ENCODE measurements around the gene GCHFR. TPM values are rescaled to one million over a fixed set of nuclear protein-coding genes. Genes with fewer than 3 reads are reported as not detected.

The GCHFR gene
- total RNA-seq, 2 experiments from 2014 or later, result 36.0 to 40.2 TPM

Other genes with a start within 250 kb of the GCHFR start
- 10 to 100 TPM; 28.6 to 29.2 TPM for gene CCDC32, start 199.0 kb upstream of the GCHFR start, total RNA-seq
- 10 to 100 TPM; 12.7 to 13.7 TPM for gene RPUSD2, start 194.8 kb upstream of the GCHFR start, total RNA-seq
- gene KNL1, start 169.8 kb upstream of the GCHFR start, total RNA-seq, result 10 to 100 TPM; 32.8 to 33.1 TPM
- 10 to 100 TPM; 67.1 to 70.0 TPM for gene RAD51, start 68.9 kb upstream of the GCHFR start, total RNA-seq
- gene RMDN3, start 8.8 kb upstream of the GCHFR start, total RNA-seq, result 10 to 100 TPM; 22.6 to 22.7 TPM
- under 1 TPM; 0.39 to 0.43 TPM for gene C15orf62, start 5.9 kb downstream of the GCHFR start, total RNA-seq
- gene ZFYVE19, start 43.0 kb downstream of the GCHFR start, total RNA-seq, result 10 to 100 TPM; 22.8 to 26.1 TPM
- 10 to 100 TPM; 32.5 to 34.5 TPM for gene DNAJC17, start 43.4 kb downstream of the GCHFR start, total RNA-seq
- not detected for gene PPP1R14D, start 64.6 kb downstream of the GCHFR start, total RNA-seq
- gene SPINT1, start 80.0 kb downstream of the GCHFR start, total RNA-seq, result 10 to 100 TPM; 11.3 to 13.1 TPM
- under 1 TPM; 0.29 to 0.53 TPM for gene RHOV, start 110.2 kb downstream of the GCHFR start, total RNA-seq
- 1 to 10 TPM; 7.8 to 8.8 TPM for gene VPS18, start 130.4 kb downstream of the GCHFR start, total RNA-seq
- gene DLL4, start 165.3 kb downstream of the GCHFR start, total RNA-seq, result not detected
- gene CHAC1, start 189.4 kb downstream of the GCHFR start, total RNA-seq, result 10 to 100 TPM; 21.6 to 22.3 TPM

All from activated CD4-positive, alpha-beta memory T cell treated with anti-CD3 and anti-CD28 coated beads for 36 hours (primary cell).